Gastroesophageal sphincter (tissue), 3 donors: ENCODE data around the gene GNAI3.

Experiments used
- EP300 ChIP-seq: sonication (generic); formaldehyde crosslinking; IDR thresholded peaks from one replicate; pipeline ENCODE4 v1.6.1; 2017; ENCODE audit warnings: antibody characterized with exemption, mild to moderate bottlenecking
- POLR2A ChIP-seq, 2 donors: fragments of 450-650 bp; IDR thresholded peaks; one replicate each; pipeline ENCODE4 v1.6.1; 2017; ENCODE audit warnings: antibody characterized with exemption in 2 of 2, mild to moderate bottlenecking in 2 of 2, moderate library complexity in 1 of 2
- POLR2AphosphoS5 ChIP-seq: sonication (generic); formaldehyde crosslinking; IDR thresholded peaks from one replicate; pipeline ENCODE4 v1.6.1; 2017; ENCODE audit warnings: antibody characterized with exemption
- TF ChIP-seq, protein P1 (sequence below), 4 experiments: fragments of 200-600 bp in 2 of 4; fragments of 450-650 bp in 2 of 4; sonication (generic) in 1 of 4; IDR thresholded peaks; one replicate each; pipeline ENCODE4 v1.5.1; 2017 to 2019; ENCODE audit warnings: antibody characterized with exemption in 4 of 4, mild to moderate bottlenecking in 2 of 4, moderate library complexity in 2 of 4

DNA sequence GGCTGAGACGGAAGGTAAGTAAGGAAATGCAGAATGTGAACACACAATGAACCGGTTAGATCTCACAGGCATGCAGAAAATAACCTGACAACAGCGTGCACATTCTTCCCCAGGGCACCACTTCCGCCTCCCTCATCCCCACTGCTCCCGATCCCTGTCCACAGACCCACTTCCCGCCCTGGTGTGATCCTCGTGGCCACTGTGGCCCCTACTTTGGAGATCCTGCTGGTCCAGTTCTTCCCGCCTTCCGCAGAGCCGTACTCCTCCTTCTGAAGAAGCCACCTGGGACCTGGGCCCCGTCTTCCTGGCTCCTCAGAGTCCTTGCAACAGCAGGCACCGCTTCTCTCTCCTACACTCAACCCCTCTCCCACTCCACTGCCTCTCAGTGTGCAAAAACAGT lies 106.1 kb downstream of the GNAI3 start:
- TF ChIP-seq EP300 (no peak), POLR2A (IDR thresholded peaks at IDR 0.05) (no peak), POLR2AphosphoS5 (no peak)
- TF ChIP-seq, protein P1, sequence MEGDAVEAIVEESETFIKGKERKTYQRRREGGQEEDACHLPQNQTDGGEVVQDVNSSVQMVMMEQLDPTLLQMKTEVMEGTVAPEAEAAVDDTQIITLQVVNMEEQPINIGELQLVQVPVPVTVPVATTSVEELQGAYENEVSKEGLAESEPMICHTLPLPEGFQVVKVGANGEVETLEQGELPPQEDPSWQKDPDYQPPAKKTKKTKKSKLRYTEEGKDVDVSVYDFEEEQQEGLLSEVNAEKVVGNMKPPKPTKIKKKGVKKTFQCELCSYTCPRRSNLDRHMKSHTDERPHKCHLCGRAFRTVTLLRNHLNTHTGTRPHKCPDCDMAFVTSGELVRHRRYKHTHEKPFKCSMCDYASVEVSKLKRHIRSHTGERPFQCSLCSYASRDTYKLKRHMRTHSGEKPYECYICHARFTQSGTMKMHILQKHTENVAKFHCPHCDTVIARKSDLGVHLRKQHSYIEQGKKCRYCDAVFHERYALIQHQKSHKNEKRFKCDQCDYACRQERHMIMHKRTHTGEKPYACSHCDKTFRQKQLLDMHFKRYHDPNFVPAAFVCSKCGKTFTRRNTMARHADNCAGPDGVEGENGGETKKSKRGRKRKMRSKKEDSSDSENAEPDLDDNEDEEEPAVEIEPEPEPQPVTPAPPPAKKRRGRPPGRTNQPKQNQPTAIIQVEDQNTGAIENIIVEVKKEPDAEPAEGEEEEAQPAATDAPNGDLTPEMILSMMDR (IDR thresholded peaks at IDR 0.05) = no peak
